OCI-M2 (cell line): ENCODE measurements around the gene CABP5.
"Not testable (repeated sequence)": the region's sequence is repeated elsewhere in the genome, so short reads cannot be mapped to it uniquely, and the experiment has no call there.

ENCODE experiments used
- DNase-seq: peaks from one replicate; lab custom pipeline; 2025; ENCODE audit not compliant: unreplicated experiment; lab: John Stamatoyannopoulos, UW

The CABP5 gene

GRCh38 chr19:48043675-48044258 is at the start of gene CABP5:
Gene CABP5 (minus strand): TSS chr19:48044079. CDS start chr19:48043922, 157 bp downstream.
- no peak for DNase-seq

- not testable (repeated sequence) for DNase-seq
These were observed 47.3 kb upstream of the CABP5 start for GRCh38 chr19:48091111-48091718.

- no peak for DNase-seq
These were observed 46.5 kb upstream of the CABP5 start for GRCh38 chr19:48090281-48090802.

GRCh38 chr19:48088991-48089390 is 45.1 kb upstream of the CABP5 start:
- DNase-seq = not testable (repeated sequence)

GRCh38 chr19:48085904-48086864 is 42.3 kb upstream of the CABP5 start:
- no peak for DNase-seq

- DNase-seq = no peak
These were observed 41.2 kb upstream of the CABP5 start for GRCh38 chr19:48085076-48085475.

GRCh38 chr19:48081106-48081505 is 37.2 kb upstream of the CABP5 start:
- no peak for DNase-seq

GRCh38 chr19:48070177-48070769 is 26.4 kb upstream of the CABP5 start:
- DNase-seq = not testable (repeated sequence)

GRCh38 chr19:48069435-48069834 is 25.6 kb upstream of the CABP5 start:
- DNase-seq = no peak

GRCh38 chr19:48064509-48064908 is 20.6 kb upstream of the CABP5 start:
- DNase-seq = no peak

- no peak for DNase-seq
These were observed 17.8 kb upstream of the CABP5 start for GRCh38 chr19:48061401-48062344.

GRCh38 chr19:48060381-48060780 is 16.5 kb upstream of the CABP5 start:
- no peak for DNase-seq

GRCh38 chr19:48059331-48059730 is 15.5 kb upstream of the CABP5 start:
- DNase-seq = no peak

- DNase-seq = no peak
These were observed 10.0 kb upstream of the CABP5 start for GRCh38 chr19:48053856-48054255.

GRCh38 chr19:48053076-48053475 is 9.2 kb upstream of the CABP5 start:
- DNase-seq = no peak

- no peak for DNase-seq
These were observed 7.6 kb upstream of the CABP5 start for GRCh38 chr19:48051335-48052033.

GRCh38 chr19:48044561-48044960 is 682 bp upstream of the CABP5 start:
- DNase-seq = no peak

GRCh38 chr19:48041877-48042580 is 1.9 kb downstream of the CABP5 start:
- no peak for DNase-seq

GRCh38 chr19:48036765-48037164 is 7.1 kb downstream of the CABP5 start:
- DNase-seq = no peak
